Suppressor macrophage treated with lipopolysaccharide for 4 hours (primary cell): ENCODE measurements around the gene ACOX1.
A peak's percentile ranks its signal among the peaks of the same experiment; 100 is the strongest.

Experiments used
- DNase-seq: peaks from one replicate; pipeline ENCODE4 v3.0.0-alpha.2; 2020

ACOX1 gene

DNA sequence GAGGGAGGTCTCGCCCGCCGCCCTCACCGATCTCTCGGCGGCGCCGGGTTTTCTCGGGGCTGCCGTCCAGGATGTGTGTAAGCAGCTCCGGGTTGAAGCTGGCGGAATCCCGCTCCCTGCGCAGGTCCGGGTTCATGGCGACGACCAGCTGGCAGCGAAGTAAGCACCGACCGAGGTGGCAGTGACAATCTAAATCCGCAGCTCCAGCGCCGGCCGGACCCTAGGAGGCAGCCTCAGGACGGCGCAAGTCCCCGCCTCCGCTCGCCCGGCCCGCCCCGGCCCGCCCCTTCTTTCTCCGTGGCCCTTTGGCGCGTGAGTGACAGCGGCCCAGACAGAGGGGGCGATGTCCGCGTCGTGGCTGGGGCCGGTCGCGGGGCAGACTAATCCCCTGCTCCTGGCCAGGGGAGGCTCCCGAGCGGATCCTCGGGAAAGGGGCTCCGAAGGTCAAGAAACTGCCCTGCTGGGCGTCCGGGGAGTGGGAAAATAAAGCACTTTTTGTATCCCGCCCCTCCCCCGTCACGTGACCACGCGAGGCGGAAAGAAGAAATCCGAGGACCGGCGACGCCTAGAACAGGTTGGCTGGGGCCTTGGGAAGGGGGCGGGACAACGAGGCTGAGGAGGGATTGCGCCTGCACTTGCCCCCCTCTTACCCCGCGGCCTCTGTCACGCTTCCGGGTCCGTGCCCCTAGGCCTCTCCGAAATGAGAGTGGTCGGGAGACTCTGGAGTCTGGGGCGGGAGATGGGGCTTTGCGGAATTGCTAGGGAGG, at the start of gene ACOX1, which contains the start of gene TEN1:
ACOX1 (minus strand) TSS at position 229 of the 767 bp plus-strand sequence; CDS start at position 136, 93 bp downstream.
TEN1 (plus strand) TSS at position 303 of the 767 bp plus-strand sequence. CDS start 6,953 bp downstream, outside the sequence.
- peak; percentile 98 for DNase-seq

DNA sequence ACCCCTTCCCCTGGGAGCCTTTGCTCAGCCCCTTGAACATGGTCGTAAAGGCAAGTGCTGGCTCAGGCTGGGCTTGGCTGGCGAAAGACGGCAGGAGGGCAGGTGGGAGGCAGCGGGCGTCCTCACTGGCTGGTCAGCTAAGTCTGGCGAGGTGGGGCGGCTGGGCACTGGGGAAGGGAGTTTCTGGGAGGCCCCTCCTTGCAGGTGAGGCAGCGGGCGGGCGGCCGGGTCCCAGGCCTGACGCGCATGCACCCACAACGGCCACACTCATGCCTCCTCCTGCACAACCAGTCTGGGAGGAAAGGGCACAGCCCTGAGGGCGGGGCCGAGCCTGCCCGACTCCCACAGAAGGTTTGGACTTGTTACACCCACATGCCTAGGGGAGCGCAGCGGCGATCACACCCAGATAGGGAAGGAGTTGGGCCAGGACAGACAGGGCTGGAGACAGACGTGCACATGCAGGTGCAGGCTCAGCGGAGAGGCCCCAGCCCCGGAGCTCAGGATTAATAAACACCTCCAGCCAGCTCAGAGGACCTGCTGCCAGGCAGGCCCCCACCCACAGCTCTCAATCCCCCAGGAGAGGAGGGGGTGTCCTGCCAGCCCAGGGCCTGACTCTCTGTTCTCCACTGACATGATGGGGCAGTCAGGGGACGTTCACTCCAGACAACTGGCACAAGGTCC, 48.3 kb upstream of the ACOX1 start, which contains the start of gene EVPL:
EVPL (minus strand) TSS at position 148 of the 681 bp plus-strand sequence; CDS start at position 40, 108 bp downstream.
- DNase-seq: peak; percentile 15

GRCh38 chr17:76026714-76027158, 47.8 kb upstream of the ACOX1 start:
- no peak for DNase-seq

DNA sequence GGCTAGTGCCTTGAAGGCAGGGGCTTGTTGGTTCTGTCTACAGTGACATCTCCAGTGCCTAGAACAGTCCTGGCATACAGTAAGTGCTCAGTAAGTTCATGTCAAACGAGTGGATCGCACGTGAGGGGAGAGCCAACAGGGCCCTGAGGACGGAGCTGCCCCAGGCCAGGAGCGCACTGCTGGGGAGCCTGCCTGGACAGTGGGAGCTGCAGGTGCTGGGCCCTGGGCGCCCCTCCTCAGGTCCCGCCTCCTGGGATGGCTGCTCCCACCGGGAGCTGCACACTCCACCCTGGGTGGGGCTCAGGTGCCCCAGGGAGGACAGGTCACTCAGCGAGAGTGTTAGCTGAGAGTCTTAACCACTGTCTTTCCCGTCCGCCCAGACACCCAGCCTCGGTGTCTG, 46.3 kb upstream of the ACOX1 start:
- no peak for DNase-seq

DNA sequence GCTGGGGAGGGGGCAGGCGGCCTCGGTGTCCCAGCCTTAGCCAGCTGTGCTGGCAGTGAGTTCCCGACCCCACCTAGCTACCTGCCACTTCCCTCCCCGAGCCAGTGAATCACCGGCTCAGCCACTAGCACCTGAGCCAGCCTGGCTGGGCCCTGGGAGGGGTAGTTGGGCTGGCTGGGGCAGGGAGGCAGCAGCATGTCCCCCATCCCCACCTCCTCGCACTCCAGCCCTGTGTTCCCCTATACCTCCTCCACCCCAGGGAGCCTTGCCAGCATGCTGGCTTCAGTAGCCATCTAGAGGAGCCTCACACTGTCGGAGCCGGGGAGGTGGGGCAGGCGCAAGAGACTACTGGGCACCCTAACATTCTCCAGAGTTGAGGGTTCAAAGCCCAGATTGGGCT, 45.4 kb upstream of the ACOX1 start:
- DNase-seq: no peak

- DNase-seq: no peak
Observed at GRCh38 chr17:76023900-76024237, 44.9 kb upstream of the ACOX1 start.

DNA sequence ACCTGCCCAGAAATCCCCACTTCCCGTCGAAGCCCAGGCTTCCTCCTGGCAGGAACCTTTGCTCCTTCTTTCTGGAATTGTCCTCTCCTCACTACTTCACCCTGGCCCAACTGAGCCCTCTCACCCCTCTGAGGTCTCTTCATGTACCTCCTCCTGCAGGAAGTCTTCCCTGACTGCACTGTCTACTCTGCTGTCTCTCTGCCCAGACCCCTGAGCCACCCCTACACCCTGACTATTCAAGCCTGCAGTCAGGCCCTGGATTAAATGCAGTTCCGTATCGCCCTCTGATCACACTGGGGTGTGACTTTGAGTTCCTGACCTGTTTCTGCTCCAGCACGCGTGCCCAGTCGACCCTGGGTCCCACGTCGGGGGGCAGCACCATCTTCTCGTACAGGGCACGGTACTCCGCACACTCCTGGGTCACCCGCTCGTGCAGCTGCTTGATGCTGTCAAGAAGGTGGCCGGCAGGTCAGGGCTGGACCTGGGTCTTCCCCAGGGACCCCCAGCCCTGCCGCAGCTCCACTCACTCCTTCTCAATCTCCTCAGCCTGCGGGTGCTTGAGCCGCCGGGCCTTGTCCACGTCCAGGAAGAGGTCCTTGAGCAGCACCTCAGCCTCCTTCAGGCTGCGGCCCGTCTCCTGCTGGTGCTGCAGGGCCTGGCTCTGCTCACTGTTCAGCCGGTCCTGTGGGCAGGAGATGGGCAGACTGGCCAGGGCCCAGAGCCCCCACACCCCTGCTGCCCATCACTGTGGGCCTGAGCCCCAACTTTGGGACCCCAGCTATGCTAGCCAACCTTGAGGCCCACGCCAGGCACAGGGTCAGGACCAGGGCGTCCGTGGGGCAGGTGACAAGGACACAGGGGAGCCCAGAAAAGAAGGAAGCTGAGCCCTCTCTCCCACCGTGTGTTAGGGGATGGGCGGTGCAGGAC, 44.3 kb upstream of the ACOX1 start:
- no peak for DNase-seq

DNA sequence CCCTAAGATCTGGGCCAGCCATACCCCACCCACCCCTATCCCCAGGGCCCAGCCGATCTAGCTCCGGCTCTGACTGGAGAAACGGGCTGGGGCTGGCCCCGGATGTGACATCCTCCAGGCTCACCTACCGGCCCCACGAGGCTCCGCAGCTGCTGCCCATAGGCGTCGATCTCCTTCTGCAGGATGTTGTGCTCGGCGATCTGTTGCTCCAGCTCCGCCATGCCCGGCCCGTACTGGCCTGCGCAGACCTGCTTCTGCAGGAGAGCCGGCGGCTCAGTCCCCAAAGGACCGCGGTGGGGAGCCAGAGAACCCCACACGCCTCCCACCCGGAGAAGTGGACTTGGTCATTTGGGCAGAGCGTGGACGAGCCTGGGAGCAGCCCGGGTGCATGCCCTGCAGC, 43.3 kb upstream of the ACOX1 start:
- DNase-seq: no peak

DNA sequence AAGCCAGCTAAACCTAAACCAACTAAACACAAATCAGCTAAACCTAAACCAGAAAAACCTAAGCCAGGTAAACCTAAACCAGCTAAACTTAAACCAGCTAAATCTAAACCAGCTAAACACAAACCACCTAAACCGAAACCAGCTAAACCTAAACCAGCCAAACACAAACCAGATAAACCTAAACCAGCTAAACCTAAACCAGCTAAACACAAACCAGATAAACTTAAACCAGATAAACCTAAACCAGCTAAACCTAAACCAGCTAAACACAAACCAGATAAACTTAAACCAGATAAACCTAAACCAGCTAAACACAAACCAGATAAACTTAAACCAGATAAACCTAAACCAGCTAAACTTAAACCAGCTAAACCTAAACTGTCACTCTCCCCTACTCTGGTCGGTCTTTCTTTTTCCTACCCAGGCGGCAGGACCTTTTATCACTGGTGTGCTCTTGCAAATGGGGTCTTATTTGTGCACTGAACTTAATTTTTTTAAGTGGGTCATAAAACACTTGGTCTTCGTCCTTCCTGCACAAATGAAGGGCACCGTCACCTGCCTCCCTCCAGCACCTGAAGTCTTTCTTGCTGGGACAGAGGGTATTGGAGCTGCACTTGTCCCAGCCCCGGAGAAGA, 41.0 kb upstream of the ACOX1 start:
- DNase-seq: no peak

- DNase-seq: no peak
Observed at GRCh38 chr17:76018801-76019200, 39.8 kb upstream of the ACOX1 start.

DNA sequence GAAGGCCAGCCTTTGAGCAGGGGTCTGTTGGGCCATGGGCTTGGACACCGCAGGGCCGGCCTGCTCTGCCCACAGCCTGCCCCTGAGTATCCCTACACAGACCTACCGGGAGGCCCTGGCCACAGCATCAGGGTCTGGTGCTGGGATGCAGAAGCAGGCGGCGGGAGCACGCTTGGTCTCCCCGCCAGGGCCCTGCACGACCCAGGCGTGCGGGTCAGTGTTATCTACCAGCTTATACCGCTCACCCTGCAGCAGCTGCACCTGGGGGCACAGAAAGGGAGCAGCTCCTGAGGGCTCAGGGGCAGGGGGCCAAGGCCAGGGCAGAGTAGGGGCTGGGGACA, 39.3 kb upstream of the ACOX1 start:
- DNase-seq: no peak

- DNase-seq: no peak
Observed at GRCh38 chr17:76017481-76018339, 38.7 kb upstream of the ACOX1 start.

DNA sequence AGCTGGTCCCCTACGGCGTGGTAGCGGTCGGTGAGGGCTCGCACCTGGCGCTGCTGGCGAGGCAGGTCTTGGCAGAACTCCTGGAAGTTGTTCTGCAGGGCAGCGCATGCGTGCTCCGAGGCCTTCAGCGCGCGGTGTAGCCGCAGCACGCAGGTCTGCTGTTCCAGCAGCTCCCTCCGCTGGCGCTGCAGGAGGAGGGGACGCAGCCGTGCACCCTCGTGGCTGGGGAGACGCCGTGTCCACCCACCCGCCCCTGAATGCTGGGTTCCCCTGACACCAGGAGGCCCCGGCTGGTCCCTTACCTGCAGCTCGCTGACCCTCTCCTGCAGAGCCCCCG, 35.9 kb upstream of the ACOX1 start:
- DNase-seq: no peak

GRCh38 chr17:76014100-76014924, 35.3 kb upstream of the ACOX1 start:
- peak; percentile 83 for DNase-seq

DNA sequence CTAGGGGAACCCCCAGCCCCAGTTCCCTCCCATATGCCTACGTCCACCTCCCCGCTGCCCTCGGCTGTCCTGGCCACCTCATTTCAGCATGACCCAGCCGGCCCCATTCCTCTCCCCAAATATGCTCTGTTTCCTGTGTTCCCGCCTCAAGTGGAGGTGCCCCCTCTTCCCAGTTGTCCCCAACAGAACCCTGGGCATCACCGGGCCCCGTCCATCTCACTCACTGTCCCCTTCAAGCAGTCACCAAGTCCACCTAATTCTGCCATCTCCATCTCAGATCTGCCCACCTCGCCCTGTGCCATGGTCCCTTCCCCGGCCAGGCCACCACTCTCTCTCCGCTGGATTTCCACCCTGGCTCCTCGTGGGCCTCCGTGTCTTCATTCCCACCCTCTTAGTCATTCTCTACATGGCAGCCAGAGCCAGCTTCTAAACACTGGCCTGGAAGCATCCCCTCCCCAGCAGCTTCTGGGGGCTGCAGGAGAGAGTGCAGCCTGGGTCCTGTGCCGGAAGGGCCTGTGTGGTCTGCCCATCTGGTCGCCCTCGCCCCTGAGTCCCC, 34.5 kb upstream of the ACOX1 start:
- no peak for DNase-seq

GRCh38 chr17:76011951-76012350, 33.0 kb upstream of the ACOX1 start:
- no peak for DNase-seq

DNA sequence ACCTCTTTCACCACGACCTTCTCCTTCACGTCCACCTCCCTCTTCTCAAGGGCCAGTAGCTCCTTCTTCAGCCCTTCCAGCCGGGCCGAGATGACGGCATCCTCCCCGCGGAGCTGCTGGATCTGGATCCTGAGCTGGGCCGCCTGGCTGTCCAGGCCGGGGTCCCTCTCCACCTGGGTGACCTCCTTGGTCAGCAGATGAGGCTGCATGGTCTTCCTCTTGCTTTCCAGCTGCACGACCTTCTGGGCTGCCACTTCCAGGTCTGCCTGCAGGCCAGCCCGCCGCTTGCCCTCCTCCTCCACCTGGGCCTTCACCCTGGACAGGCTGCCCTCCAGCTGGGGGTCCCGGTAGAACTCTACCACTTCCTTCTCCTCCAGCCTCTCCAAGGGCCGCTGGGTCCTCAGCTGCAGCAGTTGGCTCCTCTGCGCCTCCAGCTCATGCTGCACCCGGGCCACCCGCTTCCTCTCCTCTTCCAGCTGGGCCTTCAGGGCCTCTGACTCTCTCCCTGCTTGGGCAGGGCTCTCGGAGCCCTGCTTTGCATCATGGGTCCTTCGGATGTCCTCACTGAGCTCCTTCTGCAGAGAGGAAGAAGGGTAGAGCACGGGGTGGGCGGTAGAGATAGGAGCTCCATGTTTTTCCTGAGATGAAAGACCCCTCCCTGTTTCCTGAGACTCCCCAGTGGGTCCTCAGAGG, 31.1 kb upstream of the ACOX1 start:
- no peak for DNase-seq

GRCh38 chr17:76009447-76009846, 30.5 kb upstream of the ACOX1 start:
- DNase-seq: no peak

- no peak for DNase-seq
Observed at GRCh38 chr17:76008630-76009425, 29.9 kb upstream of the ACOX1 start.
